Common myeloid progenitor, CD34-positive (primary cell): ENCODE results near the gene TLCD2.
A peak's percentile ranks its signal among the peaks of the same experiment; 100 is the strongest.

Experiments
- CTCF ChIA-PET: fragments of 350-600 bp; sonication (Branson Sonifier 250); formaldehyde crosslinking; loops from one replicate; lab custom pipeline; 2021; ENCODE audit warnings: antibody characterized with exemption; lab: Charles Lee
- POLR2A ChIA-PET: fragments of 350-600 bp; sonication (Branson Sonifier 250); formaldehyde crosslinking; loops from one replicate; lab custom pipeline; 2021; ENCODE audit warnings: antibody characterized with exemption; lab: Charles Lee
- DNase-seq, 3 donors: peaks; one replicate each; pipeline versions ENCODE4 v3.0.0 to v3.0.0-alpha.2; 2013
- H3K27ac ChIP-seq, 2 experiments: 1 replicate in 1 of 2; 2 replicates in 1 of 2; pipeline ENCODE4 v1.7.0; 2013; ENCODE audit warnings: inconsistent platforms in 2 of 2, low read length in 2 of 2, mild to moderate bottlenecking in 2 of 2, low read depth in 1 of 2, moderate library complexity in 1 of 2; ENCODE audit not compliant: severe bottlenecking in 2 of 2, insufficient read depth in 1 of 2, poor library complexity in 1 of 2
- H3K27me3 ChIP-seq, 5 experiments: replicated peaks in 2 of 5; 1 replicate in 3 of 5; 2 replicates in 2 of 5; pipeline versions ENCODE4 v1.6.1 to v1.7.0; 2013; ENCODE audit warnings: low read length in 4 of 5, mild to moderate bottlenecking in 2 of 5, moderate library complexity in 2 of 5, inconsistent platforms in 1 of 5; ENCODE audit not compliant: insufficient read depth in 5 of 5, control insufficient read depth in 4 of 5
- H3K36me3 ChIP-seq, 4 experiments: 1 replicate in 2 of 4; 2 replicates in 2 of 4; pipeline versions ENCODE4 v1.6.1 to v1.7.0; 2013; ENCODE audit warnings: low read length in 3 of 4, control low read depth in 1 of 4, mild to moderate bottlenecking in 1 of 4; ENCODE audit not compliant: control insufficient read depth in 4 of 4, insufficient read depth in 4 of 4
- H3K4me1 ChIP-seq, 4 experiments: 1 replicate in 3 of 4; 2 replicates in 1 of 4; pipeline versions ENCODE4 v1.6.1 to v1.7.1; 2013; ENCODE audit warnings: low read length in 3 of 4, mild to moderate bottlenecking in 3 of 4, control low read depth in 1 of 4, inconsistent platforms in 1 of 4, moderate library complexity in 1 of 4; ENCODE audit not compliant: control insufficient read depth in 4 of 4, insufficient read depth in 4 of 4; ENCODE audit errors: control extremely low read depth in 1 of 4
- H3K4me3 ChIP-seq, 7 experiments: 1 replicate in 4 of 7; 2 replicates in 3 of 7; pipeline versions ENCODE4 v1.5.1 to v1.7.0; 2013; ENCODE audit warnings: mild to moderate bottlenecking in 7 of 7, low read length in 6 of 7, moderate library complexity in 6 of 7, inconsistent platforms in 2 of 7, low read depth in 2 of 7, control low read depth in 1 of 7; ENCODE audit not compliant: insufficient read depth in 4 of 7, control insufficient read depth in 1 of 7; ENCODE audit errors: extremely low read depth in 1 of 7
- H3K9me3 ChIP-seq, 5 experiments: 1 replicate in 4 of 5; 2 replicates in 1 of 5; pipeline versions ENCODE4 v1.6.1 to v1.7.1; 2013; ENCODE audit warnings: low read length in 4 of 5, mild to moderate bottlenecking in 2 of 5, inconsistent platforms in 1 of 5, low read depth in 1 of 5, moderate library complexity in 1 of 5; ENCODE audit not compliant: control insufficient read depth in 4 of 5, insufficient read depth in 2 of 5; ENCODE audit errors: control extremely low read depth in 1 of 5
- WGBS: methylation state at CpG from one replicate; pipeline ENCODE4 v1.1.5; 2013; ENCODE audit not compliant: insufficient coverage; 5-methylcytosine and 5-hydroxymethylcytosine counted together

Gene TLCD2

GRCh38 chr17:1753767-1754429 is 43.7 kb upstream of the TLCD2 start:
- H3K27ac ChIP-seq: no peak overlapping the region
- H3K9me3 ChIP-seq: no peaks in the 10 kb centered on the region
- no peaks in the 10 kb centered on the region for H3K27me3 ChIP-seq
- POLR2A ChIA-PET: interaction anchor here (0.7 to 1.0 kb wide), 2 partner anchors 9 to 10 kb away, joined by 3 read pairs; no protein-coding TSS in a partner anchor
- WGBS: 90% methylated on average over 15 of the region's 23 CpGs
- no peak overlapping the region for H3K4me3 ChIP-seq
- no peaks in the 10 kb centered on the region for H3K36me3 ChIP-seq
- peaks cover 0 to 23% (median 17%) of the 10 kb centered on the region in 4 experiments for H3K4me1 ChIP-seq
- DNase-seq: no peak
- CTCF ChIA-PET: interaction anchor here (0.7 to 6.7 kb wide), 11 partner anchors 8 to 45 kb away, joined by 3 to 41 read pairs (median 4); partner anchors contain the start of gene SERPINF1

GRCh38 chr17:1752425-1753262 is 42.5 kb upstream of the TLCD2 start:
- peak; percentile 35 to 77 (median 67) for DNase-seq
- no peaks in the 10 kb centered on the region for H3K27me3 ChIP-seq
- ChIA-PET POLR2A (interaction anchor here (0.7 to 1.2 kb wide), 3 partner anchors 10 to 83 kb away, joined by 3 read pairs; partner anchors contain the start of gene PRPF8), CTCF (interaction anchor here (1.0 to 6.7 kb wide), 11 partner anchors 9 to 88 kb away, joined by 3 to 41 read pairs (median 5); partner anchors contain the start of gene SERPINF1)
- H3K4me1 ChIP-seq: peaks cover 0 to 23% (median 13%) of the 10 kb centered on the region in 4 experiments
- no peak overlapping the region for H3K27ac ChIP-seq
- peak overlapping the region in 5 of 7 experiments; percentile 23 to 67 (median 31) for H3K4me3 ChIP-seq
- 13% methylated on average over 10 of the region's 18 CpGs for WGBS
- no peaks in the 10 kb centered on the region for H3K36me3 ChIP-seq
- H3K9me3 ChIP-seq: no peaks in the 10 kb centered on the region

- no peak for DNase-seq
- POLR2A ChIA-PET: no interaction called here
- Histone ChIP-seq H3K36me3 (no peaks in the 10 kb centered on the region), H3K27ac (no peak overlapping the region), H3K4me3 (no peak overlapping the region), H3K4me1 (peaks cover 0 to 23% (median 13%) of the 10 kb centered on the region in 4 experiments), H3K9me3 (no peaks in the 10 kb centered on the region), H3K27me3 (no peaks in the 10 kb centered on the region)
- WGBS: 89% methylated on average over 8 of the region's 9 CpGs
- CTCF ChIA-PET: interaction anchor here (0.6 to 6.7 kb wide), 4 partner anchors 19 to 66 kb away, joined by 3 to 41 read pairs (median 4); no protein-coding TSS in a partner anchor
Measured at GRCh38 chr17:1750628-1751027, 40.5 kb upstream of the TLCD2 start.

GRCh38 chr17:1746975-1747543 is 36.9 kb upstream of the TLCD2 start:
- Histone ChIP-seq H3K4me1 (peaks cover 0 to 6% (median under 1%) of the 10 kb centered on the region in 4 experiments), H3K27me3 (no peaks in the 10 kb centered on the region), H3K9me3 (no peaks in the 10 kb centered on the region), H3K36me3 (no peaks in the 10 kb centered on the region), H3K4me3 (no peak overlapping the region), H3K27ac (no peak overlapping the region)
- ChIA-PET POLR2A (no interaction called here), CTCF (interaction anchor here (1.0 kb wide), 1 partner anchor 16 kb away, joined by 3 read pairs; no protein-coding TSS in a partner anchor)
- no peak for DNase-seq
- WGBS: 95% methylated on average over 19 of the region's 22 CpGs

GRCh38 chr17:1745513-1746020 is 35.4 kb upstream of the TLCD2 start:
- Histone ChIP-seq H3K4me3 (no peak overlapping the region), H3K27ac (no peak overlapping the region), H3K4me1 (no peaks in the 10 kb centered on the region), H3K9me3 (no peaks in the 10 kb centered on the region), H3K27me3 (no peaks in the 10 kb centered on the region), H3K36me3 (no peaks in the 10 kb centered on the region)
- POLR2A ChIA-PET: no interaction called here
- CTCF ChIA-PET: no interaction called here
- no peak for DNase-seq
- WGBS: 97% methylated on average over 10 of the region's 12 CpGs

GRCh38 chr17:1744551-1745512 is 34.7 kb upstream of the TLCD2 start:
- H3K4me1 ChIP-seq: no peaks in the 10 kb centered on the region

More at GRCh38 chr17:1744551-1745512, 34.7 kb upstream of the TLCD2 start:
- CTCF ChIA-PET: no interaction called here
- 94% methylated on average over 9 of the region's 29 CpGs for WGBS
- H3K27me3 ChIP-seq: no peaks in the 10 kb centered on the region
- DNase-seq: no peak
- no peaks in the 10 kb centered on the region for H3K36me3 ChIP-seq
- H3K4me3 ChIP-seq: no peak overlapping the region
- H3K9me3 ChIP-seq: no peaks in the 10 kb centered on the region
- no peak overlapping the region for H3K27ac ChIP-seq
- POLR2A ChIA-PET: no interaction called here
